HepG2 (cell line): Measurements from ENCODE around the gene FMC1. TPM values are rescaled to one million over a fixed set of nuclear protein-coding genes. Genes with fewer than 3 reads are reported as not detected.

ENCODE experiments used
- ATAC-seq: fragments of 200-7000 bp; cut with Tn5 transposase; 3 replicates; pipeline ENCODE4 v1.9.1; 2020; ENCODE audit warnings: mild to moderate bottlenecking, moderate library complexity
- BruUV-seq: library from RNA; stranded (reverse); fragments of 400-500 nt; replicated peaks from 2 replicates; lab custom pipeline; 2021; lab: Mats Ljungman, UMichigan
- CTCF ChIA-PET: fragments of 300-600 bp; formaldehyde crosslinking; extraction: SDS; loops from one replicate; lab custom pipeline; 2021; ENCODE audit warnings: low total read pairs, inconsistent platforms, low intra/inter-chr PET ratio; lab: Yijun Ruan, JAX
- POLR2A ChIA-PET: fragments of 350-600 bp; sonication (Branson Sonifier 250); formaldehyde crosslinking; loops from one replicate; lab custom pipeline; 2020; ENCODE audit warnings: antibody characterized with exemption, inconsistent platforms; lab: Yijun Ruan, JAX
- DNase-seq: peaks from one replicate; pipeline ENCODE4 v3.0.0-alpha.2; 2015; ENCODE audit warnings: low spot score
- FAIRE-seq: peaks from 3 replicates; lab custom pipeline; 2011; peaks lifted over from hg19 to GRCh38; lab: Jason Lieb, UNC
- H2AFZ ChIP-seq: one replicate; pipeline ENCODE4 v1.6.1; 2011; ENCODE audit warnings: low read length, inconsistent platforms
- H3K27ac ChIP-seq: fragments of 300-600 bp; 3 replicates; pipeline ENCODE4 v1.8.0; 2011; ENCODE audit warnings: mixed run types, mild to moderate bottlenecking, mixed read lengths, low read length, inconsistent platforms; ENCODE audit not compliant: insufficient read depth; ENCODE audit errors: extremely low read length
- H3K27me3 ChIP-seq, 2 experiments: fragments of 200-600 bp in 1 of 2; 2 replicates in 1 of 2; 3 replicates in 1 of 2; pipeline versions ENCODE4 v1.6.0 to v1.8.0; 2011; ENCODE audit warnings: low read length in 2 of 2, mild to moderate bottlenecking in 2 of 2, moderate library complexity in 2 of 2, inconsistent platforms in 1 of 2; ENCODE audit not compliant: insufficient read depth in 2 of 2, control insufficient read depth in 1 of 2
- H3K36me3 ChIP-seq, 2 experiments: fragments of 200-600 bp in 1 of 2; replicated peaks in 1 of 2; 2 replicates in 1 of 2; 3 replicates in 1 of 2; pipeline versions ENCODE4 v1.5.1 to v1.8.0; 2011; ENCODE audit warnings: low read length in 2 of 2, inconsistent platforms in 1 of 2; ENCODE audit not compliant: insufficient read depth in 2 of 2, control insufficient read depth in 1 of 2
- H3K4me1 ChIP-seq: 2 replicates; pipeline ENCODE4 v1.5.1; 2012; ENCODE audit warnings: low read length, inconsistent platforms; ENCODE audit not compliant: insufficient read depth
- H3K4me2 ChIP-seq: 2 replicates; pipeline ENCODE4 v1.6.0; 2011; ENCODE audit warnings: low read depth, low read length, inconsistent platforms
- H3K4me3 ChIP-seq, 3 experiments: fragments of 200-600 bp in 1 of 3; sonication (generic), shearing (Covaris generic) in 1 of 3; replicated peaks in 1 of 3; 2 replicates each; pipeline ENCODE4 v1.5.1; 2011 to 2016; ENCODE audit warnings: low read length in 3 of 3, inconsistent platforms in 2 of 3, low read depth in 2 of 3, mild to moderate bottlenecking in 2 of 3, control low read depth in 1 of 3, mixed read lengths in 1 of 3; ENCODE audit not compliant: insufficient read depth in 1 of 3
- H3K79me2 ChIP-seq: one replicate; pipeline ENCODE4 v1.6.1; 2011; ENCODE audit warnings: low read length, inconsistent platforms; ENCODE audit not compliant: insufficient read depth
- H3K9ac ChIP-seq: 2 replicates; pipeline ENCODE4 v1.6.0; 2011; ENCODE audit warnings: mild to moderate bottlenecking, low read depth, low read length, inconsistent platforms; ENCODE audit not compliant: insufficient read depth
- H3K9me3 ChIP-seq: 2 replicates; pipeline ENCODE4 v1.5.1; 2012; ENCODE audit warnings: mild to moderate bottlenecking, low read length
- H4K20me1 ChIP-seq: 2 replicates; pipeline ENCODE4 v1.6.0; 2011; ENCODE audit warnings: inconsistent platforms, mild to moderate bottlenecking, low read length, moderate library complexity; ENCODE audit not compliant: insufficient read depth
- GPBP1L1 ChIP-seq: sonication (generic); formaldehyde crosslinking; IDR thresholded peaks from 2 replicates; pipeline ENCODE4 v1.5.0; 2020; ENCODE audit warnings: mild to moderate bottlenecking, missing genetic modification reagents
- NRL ChIP-seq: sonication (generic); formaldehyde crosslinking; IDR thresholded peaks from 2 replicates; pipeline ENCODE4 v1.5.0; 2020; ENCODE audit warnings: missing genetic modification reagents, mild to moderate bottlenecking, moderate library complexity, borderline replicate concordance
- SMARCE1 ChIP-seq: fragments of 450-650 bp; IDR thresholded peaks from 2 replicates; pipeline ENCODE4 v1.6.1; 2017; ENCODE audit warnings: borderline replicate concordance
- TRIM24 ChIP-seq: sonication (generic); formaldehyde crosslinking; IDR thresholded peaks from 2 replicates; pipeline ENCODE4 v1.8.0; 2022; ENCODE audit warnings: mild to moderate bottlenecking, missing genetic modification reagents
- ZNF772 ChIP-seq: sonication (generic); formaldehyde crosslinking; IDR thresholded peaks from 2 replicates; pipeline ENCODE4 v1.5.0; 2020; ENCODE audit warnings: mild to moderate bottlenecking, missing genetic modification reagents
- whole genome bisulfite sequencing: methylation state at CpG from one replicate; pipeline ENCODE4 v1.1.6; 2017; ENCODE audit warnings: low lambda C conversion rate; 5-methylcytosine and 5-hydroxymethylcytosine counted together
- in situ Hi-C: cut with HindIII; loops from 2 replicates; pipeline ENCODE4 v1.10.0; 2017; ENCODE audit warnings: low pct_unique_long_range_greater_than_20kb; ENCODE audit not compliant: extremely low pct_ligation_motif_present
- intact Hi-C: fragments of 100-400 bp; cut with micrococcal nuclease; formaldehyde crosslinking; loops from one replicate; pipeline ENCODE4 v1.10.0; 2022; ENCODE audit not compliant: unreplicated experiment
- polyA plus RNA-seq, 8 experiments: library from polyadenylated mRNA; depleted of rRNA in 3 of 8; stranded (reverse) in 7 of 8; unstranded in 1 of 8; fragments of >200 nt; fragmentation: Illumina TruSeq in 4 of 8; extraction: Trizol in 4 of 8; gene quantifications; 2 replicates each; pipeline versions ENCODE4 v1.2.1 to v1.2.3, GENCODE V29; 2011 to 2016; ENCODE audit warnings: low read depth in 4 of 8, missing spikeins in 1 of 8, mixed read lengths in 1 of 8; ENCODE audit not compliant: insufficient read depth in 1 of 8
- total RNA-seq, 5 experiments: library from RNA; depleted of rRNA; stranded (reverse); fragments of >200 nt; fragmentation: Illumina TruSeq; extraction: Trizol; gene quantifications; 2 replicates each; pipeline ENCODE4 v1.2.3, GENCODE V29; 2016; ENCODE audit warnings: low read depth in 1 of 5
- TF ChIP-seq, protein P1 (sequence below): sonication (generic); formaldehyde crosslinking; IDR thresholded peaks from 2 replicates; pipeline ENCODE4 v1.5.0; 2020; ENCODE audit warnings: missing genetic modification reagents, mild to moderate bottlenecking, borderline replicate concordance
- TF ChIP-seq, protein P2 (sequence below): sonication (generic); formaldehyde crosslinking; IDR thresholded peaks from 2 replicates; pipeline ENCODE4 v1.9.0; 2021; ENCODE audit warnings: missing genetic modification reagents, borderline replicate concordance
- TF ChIP-seq, protein P3 (sequence below): sonication (generic); formaldehyde crosslinking; IDR thresholded peaks from 2 replicates; pipeline ENCODE4 v1.5.0; 2020; ENCODE audit warnings: mild to moderate bottlenecking, missing genetic modification reagents, borderline replicate concordance
- TF ChIP-seq, protein P4 (sequence below): IDR thresholded peaks from 2 replicates; pipeline ENCODE4 v1.6.1; 2016; ENCODE audit warnings: missing genetic modification reagents, missing compliant biosample characterization

The FMC1 gene
- total and polyA plus RNA-seq, 2 of the 13 experiments (the other 11 are each of a cell fraction or from before 2014, with no cell fraction given): 39.2 to 50.7 TPM

DNA sequence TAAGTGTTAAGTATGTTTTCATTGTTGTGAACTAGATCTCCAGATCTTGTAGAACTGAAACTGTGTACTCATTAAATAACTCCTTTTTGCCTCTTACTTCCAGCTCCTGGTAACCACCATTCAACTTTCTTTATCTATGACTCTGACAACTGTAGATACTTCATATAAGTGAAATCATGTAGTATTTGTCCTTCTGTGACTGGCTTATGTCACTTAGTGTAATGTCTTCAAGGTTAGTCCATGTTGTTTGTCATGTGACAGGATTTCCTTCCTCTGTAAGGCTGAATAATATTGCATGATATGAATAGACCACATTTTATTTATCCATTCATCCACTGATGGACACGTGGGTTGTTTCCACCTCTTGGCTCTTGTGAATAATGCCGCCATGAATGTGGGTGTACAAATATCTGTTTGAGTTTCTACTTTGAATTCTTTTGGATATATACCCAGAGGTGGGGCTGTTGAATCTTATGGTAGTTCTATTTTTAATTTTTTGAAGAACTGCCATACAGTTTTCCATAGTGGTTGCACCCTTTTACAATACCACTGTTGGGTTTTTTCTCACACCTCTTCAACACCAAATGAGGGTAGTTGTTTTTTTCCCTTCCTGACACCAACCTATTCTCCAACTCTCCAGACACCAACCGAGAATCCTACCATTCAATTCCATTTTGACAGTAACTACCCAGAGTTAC is 10.7 kb upstream of the FMC1 start (continued):
- TF ChIP-seq, protein P1, sequence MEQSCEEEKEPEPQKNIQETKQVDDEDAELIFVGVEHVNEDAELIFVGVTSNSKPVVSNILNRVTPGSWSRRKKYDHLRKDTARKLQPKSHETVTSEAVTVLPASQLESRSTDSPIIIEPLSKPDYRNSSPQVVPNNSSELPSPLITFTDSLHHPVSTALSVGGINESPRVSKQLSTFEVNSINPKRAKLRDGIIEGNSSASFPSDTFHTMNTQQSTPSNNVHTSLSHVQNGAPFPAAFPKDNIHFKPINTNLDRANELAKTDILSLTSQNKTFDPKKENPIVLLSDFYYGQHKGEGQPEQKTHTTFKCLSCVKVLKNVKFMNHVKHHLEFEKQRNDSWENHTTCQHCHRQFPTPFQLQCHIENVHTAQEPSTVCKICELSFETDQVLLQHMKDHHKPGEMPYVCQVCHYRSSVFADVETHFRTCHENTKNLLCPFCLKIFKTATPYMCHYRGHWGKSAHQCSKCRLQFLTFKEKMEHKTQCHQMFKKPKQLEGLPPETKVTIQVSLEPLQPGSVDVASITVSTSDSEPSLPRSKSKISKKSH: no peak
- TF ChIP-seq, all 625 proteins: peak for 0

GRCh38 chr7:139332697-139333359 is 8.3 kb upstream of the FMC1 start:
- Histone ChIP-seq H3K9me3 (no peaks in the 10 kb centered on the region), H3K9ac (0 out of 2 replicates have a peak overlapping the region, but pooled peaks have one; percentile 8), H3K36me3 (no peaks in the 10 kb centered on the region), H3K79me2 (no peaks in the 10 kb centered on the region), H3K27ac (no peak overlapping the region), H3K4me2 (peak overlapping the region; percentile 79), H4K20me1 (no peaks in the 10 kb centered on the region), H3K4me3 (peak overlapping the region in 1 of 3 experiments; percentile 40; a peak in 2 of 6 replicates), H2AFZ (no peak overlapping the region), H3K4me1 (peaks cover 10% of the 10 kb centered on the region; the same call in 1 of the 2 replicates), H3K27me3 (no peaks in the 10 kb centered on the region)
- FAIRE-seq: no peak
- ChIA-PET POLR2A (interaction anchor here (1.3 kb wide), 1 partner anchor 12 kb away, joined by 4 read pairs; no protein-coding TSS in a partner anchor), CTCF (no interaction called here)
- intact Hi-C loops: loop anchor here (10.0 kb wide), 1 partner anchor 98 kb away; the partner anchor contains the start of gene UBN2
- in situ Hi-C loops: no loop called here
- no peak for DNase-seq
- no TSS peak for BruUV-seq
- ATAC-seq: peak; percentile 64
- WGBS: 25% methylated on average over 5 of the region's 5 CpGs
- TF ChIP-seq, protein P2, sequence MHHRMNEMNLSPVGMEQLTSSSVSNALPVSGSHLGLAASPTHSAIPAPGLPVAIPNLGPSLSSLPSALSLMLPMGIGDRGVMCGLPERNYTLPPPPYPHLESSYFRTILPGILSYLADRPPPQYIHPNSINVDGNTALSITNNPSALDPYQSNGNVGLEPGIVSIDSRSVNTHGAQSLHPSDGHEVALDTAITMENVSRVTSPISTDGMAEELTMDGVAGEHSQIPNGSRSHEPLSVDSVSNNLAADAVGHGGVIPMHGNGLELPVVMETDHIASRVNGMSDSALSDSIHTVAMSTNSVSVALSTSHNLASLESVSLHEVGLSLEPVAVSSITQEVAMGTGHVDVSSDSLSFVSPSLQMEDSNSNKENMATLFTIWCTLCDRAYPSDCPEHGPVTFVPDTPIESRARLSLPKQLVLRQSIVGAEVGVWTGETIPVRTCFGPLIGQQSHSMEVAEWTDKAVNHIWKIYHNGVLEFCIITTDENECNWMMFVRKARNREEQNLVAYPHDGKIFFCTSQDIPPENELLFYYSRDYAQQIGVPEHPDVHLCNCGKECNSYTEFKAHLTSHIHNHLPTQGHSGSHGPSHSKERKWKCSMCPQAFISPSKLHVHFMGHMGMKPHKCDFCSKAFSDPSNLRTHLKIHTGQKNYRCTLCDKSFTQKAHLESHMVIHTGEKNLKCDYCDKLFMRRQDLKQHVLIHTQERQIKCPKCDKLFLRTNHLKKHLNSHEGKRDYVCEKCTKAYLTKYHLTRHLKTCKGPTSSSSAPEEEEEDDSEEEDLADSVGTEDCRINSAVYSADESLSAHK: no peak
- TF ChIP-seq, protein P3, sequence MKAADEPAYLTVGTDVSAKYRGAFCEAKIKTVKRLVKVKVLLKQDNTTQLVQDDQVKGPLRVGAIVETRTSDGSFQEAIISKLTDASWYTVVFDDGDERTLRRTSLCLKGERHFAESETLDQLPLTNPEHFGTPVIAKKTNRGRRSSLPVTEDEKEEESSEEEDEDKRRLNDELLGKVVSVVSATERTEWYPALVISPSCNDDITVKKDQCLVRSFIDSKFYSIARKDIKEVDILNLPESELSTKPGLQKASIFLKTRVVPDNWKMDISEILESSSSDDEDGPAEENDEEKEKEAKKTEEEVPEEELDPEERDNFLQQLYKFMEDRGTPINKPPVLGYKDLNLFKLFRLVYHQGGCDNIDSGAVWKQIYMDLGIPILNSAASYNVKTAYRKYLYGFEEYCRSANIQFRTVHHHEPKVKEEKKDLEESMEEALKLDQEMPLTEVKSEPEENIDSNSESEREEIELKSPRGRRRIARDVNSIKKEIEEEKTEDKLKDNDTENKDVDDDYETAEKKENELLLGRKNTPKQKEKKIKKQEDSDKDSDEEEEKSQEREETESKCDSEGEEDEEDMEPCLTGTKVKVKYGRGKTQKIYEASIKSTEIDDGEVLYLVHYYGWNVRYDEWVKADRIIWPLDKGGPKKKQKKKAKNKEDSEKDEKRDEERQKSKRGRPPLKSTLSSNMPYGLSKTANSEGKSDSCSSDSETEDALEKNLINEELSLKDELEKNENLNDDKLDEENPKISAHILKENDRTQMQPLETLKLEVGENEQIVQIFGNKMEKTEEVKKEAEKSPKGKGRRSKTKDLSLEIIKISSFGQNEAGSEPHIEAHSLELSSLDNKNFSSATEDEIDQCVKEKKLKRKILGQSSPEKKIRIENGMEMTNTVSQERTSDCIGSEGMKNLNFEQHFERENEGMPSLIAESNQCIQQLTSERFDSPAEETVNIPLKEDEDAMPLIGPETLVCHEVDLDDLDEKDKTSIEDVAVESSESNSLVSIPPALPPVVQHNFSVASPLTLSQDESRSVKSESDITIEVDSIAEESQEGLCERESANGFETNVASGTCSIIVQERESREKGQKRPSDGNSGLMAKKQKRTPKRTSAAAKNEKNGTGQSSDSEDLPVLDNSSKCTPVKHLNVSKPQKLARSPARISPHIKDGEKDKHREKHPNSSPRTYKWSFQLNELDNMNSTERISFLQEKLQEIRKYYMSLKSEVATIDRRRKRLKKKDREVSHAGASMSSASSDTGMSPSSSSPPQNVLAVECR (CRISPR knock-in tag): no peak
- TF ChIP-seq NRL (no peak), TRIM24 (CRISPR knock-in tag) (no peak), ZNF772 (CRISPR knock-in tag) (no peak), GPBP1L1 (CRISPR knock-in tag) (no peak), SMARCE1 (no peak)
- TF ChIP-seq, protein P4, sequence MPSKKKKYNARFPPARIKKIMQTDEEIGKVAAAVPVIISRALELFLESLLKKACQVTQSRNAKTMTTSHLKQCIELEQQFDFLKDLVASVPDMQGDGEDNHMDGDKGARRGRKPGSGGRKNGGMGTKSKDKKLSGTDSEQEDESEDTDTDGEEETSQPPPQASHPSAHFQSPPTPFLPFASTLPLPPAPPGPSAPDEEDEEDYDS (CRISPR knock-in tag): no peak
